Activated T-cell treated with anti-CD3 and anti-CD28 coated beads for 48 hours (primary cell): ENCODE measurements around the gene ROR1.
"Not testable (repeated sequence)": the region's sequence is repeated elsewhere in the genome, so short reads cannot be mapped to it uniquely, and the experiment has no call there.

ENCODE experiments used
- DNase-seq: peaks from one replicate; pipeline ENCODE4 v3.0.0-alpha.2; 2020; ENCODE audit warnings: low read depth

ROR1 gene

DNA sequence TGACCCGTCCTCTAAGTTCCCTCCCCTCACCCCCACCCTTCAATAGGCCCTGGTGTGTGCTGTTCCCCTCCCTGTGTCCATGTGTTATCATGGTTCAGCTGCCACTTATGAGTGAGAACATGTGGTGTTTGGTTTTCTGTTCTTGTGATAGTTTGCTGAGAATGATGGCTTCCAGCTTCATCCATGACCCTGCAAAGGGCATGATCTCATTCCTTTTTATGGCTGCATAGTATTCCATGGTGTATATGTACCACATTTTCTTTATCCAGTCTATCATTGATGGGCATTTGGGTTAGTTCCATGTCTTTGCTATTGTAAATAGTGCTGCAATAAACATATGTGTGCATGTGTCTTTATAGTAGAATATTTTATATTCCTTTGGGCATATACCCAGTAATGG is 330.8 kb downstream of the ROR1 start:
- DNase-seq = not testable (repeated sequence)

DNA sequence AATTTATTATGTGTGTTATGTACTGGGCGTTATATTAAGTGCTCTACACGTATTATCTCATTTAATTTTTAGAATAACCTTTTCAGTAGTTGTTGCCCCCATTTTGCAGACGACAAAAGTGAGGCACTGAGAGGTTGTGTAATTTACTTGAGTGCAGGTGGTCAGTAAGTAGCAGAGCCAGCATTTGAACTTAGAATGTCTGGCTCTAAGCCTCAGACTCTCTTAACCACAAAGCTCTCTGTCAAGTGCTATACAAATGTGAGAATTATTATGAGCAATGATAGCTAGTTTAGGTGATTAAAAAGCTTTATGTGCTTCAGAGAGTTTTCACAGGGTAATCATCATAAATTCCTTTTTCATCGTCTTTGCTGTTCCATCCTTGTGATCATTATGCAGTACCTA is 333.3 kb downstream of the ROR1 start:
- no peak for DNase-seq

DNA sequence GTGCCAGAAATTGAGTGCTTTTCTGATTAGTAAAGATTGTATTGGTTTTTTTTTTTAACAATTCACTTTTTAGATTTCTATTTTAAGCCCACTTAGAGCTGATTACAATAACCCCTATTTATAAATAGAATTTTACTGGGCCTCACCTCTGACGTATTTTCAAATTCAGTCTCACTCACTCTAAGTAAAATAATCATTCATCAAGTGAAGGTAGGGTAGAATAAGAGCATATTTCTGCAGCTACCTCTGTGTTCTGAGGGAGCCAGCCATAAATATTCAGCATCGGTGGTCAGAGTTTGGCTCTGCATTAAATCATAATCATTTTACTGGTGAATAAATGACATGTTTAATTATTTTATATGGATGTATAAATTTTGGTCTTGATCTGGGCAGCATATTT is 333.8 kb downstream of the ROR1 start:
- no peak for DNase-seq

DNA sequence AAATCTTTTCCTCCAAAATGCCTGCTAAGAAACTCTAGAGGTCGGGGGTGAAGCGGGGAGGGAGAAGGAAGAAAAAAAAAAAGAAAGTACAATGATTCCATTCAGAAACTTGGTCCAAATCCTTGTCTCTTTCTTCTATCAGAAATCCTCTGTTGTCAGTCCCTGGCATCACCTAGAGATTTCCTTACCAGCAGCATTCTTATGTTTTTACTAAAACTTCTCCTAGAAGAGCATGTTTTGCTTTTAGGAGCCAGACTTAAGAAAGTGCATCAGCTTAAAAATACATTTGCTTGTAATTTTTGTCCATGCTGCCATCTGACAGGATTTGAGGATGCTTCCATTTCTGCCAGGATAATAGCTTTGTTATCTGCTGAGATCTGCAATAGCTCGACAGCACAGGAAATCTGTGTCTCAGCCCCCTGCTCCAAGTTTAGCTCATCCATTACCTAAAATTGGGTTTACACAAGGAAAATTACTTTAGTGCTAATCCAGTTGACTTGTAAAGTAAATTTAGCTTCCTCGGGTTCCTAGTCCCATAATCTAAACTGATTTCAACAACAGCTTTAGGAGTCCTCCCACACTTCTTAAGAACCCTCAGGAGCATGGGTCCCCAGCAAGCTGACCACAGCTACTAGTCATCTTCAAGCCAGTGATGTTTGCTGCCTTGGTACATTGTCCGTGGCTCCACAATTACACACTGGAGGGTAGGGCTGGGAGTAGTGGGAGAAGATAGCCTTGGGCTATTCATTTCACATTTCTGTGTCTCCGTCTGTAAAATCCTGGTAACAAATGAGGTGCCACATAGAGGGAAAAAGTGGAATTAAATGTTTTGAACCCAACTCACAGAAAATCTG is 337.3 kb downstream of the ROR1 start:
- no peak for DNase-seq

DNA sequence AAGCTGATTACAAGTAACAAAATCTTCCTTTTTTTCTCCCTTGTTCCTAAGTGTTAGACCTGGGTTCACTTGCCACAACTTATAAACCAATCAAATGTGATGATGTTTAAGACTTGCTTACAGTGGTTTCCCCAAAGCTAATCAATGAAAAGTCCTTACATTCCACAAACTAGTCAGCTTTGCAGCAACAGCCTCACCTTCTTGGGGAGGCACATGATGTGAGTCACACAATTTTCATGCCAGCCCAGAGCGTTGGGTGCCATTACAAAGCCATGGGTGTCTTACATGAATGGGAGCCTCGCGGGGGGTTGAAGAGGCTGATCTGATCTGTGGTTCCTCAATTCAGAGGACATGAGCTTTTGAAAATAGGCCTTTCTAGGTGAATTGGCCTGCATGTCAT is 338.0 kb downstream of the ROR1 start:
- no peak for DNase-seq

DNA sequence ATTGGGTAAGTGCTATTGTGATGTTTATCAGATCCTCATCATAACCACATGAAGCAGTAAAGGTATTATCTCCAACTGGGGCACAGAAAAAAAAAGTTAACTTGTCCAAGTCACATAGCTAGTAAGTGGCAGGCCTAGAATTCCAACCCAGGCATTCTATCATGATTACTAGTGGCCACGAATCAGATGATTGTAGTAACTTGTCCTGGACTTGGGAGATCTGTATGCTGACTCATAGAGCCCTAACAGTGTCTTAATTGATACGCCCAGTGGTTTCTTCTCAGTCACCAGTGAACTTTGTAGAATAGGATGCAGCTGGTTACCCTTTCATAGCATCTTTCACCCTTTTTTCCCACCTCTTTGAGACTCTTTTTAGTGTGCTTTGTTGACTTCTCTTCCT is 338.5 kb downstream of the ROR1 start:
- no peak for DNase-seq

DNA sequence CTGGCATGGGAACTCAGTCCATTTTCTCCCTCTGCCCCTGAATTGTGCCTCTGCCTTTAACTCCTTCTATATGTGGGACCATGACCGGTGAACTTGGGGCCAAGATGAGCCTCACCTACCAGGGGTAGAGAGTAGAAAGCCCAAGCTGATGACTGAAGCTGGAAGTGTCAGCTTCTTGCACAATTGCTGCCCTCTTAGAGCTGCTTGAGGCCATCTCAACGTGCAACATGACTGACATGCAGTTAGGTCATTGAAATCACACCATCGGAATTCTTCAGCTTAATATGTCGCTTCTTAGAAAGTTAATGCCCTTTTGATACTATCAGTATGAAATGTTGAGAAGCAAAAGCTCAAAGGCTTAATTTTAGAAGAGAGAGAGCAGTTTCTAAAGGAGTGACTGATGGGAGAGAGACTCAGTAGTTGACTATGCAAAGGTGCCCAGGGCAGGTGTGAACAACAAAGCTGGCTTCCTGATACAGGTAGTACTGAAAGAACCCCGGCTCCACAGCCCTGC is 340.3 kb downstream of the ROR1 start:
- DNase-seq = no peak

DNA sequence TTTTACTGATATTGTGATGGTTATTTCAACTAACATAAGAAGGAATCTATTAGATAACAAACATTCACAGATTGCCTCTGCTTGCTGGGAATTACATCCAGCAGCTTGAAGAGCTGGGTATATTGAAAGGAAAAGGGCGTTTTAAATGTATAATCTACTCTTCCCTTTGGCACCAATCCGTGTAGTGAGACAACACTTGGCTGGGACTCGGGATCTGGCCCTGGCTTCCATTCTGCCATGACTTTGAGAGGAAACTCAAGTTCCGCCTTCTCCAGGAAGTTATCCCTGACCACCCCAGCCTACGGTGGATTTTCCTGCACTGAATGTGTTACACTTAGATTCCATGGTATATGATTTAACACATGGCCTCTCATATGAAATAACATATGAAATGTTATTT is 342.7 kb downstream of the ROR1 start:
- DNase-seq = no peak

DNA sequence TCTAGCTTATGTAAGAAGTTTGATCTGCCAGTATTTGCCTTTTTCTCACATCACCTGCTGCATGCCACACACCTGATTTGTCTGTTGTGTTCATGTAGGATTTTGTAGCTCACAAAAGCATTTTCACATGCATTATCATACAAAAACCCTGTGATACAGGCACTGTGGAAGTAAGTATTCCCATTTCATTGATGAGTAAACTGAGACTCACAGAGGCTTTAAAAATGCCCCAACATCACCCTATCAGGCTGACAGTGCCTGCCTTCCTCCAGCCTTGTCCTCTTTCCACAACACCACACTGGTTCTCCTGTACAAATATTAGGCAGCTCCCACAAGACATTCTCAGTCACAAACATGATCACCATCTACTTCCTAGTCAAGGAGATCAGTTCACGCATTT is 343.7 kb downstream of the ROR1 start:
- DNase-seq = no peak

DNA sequence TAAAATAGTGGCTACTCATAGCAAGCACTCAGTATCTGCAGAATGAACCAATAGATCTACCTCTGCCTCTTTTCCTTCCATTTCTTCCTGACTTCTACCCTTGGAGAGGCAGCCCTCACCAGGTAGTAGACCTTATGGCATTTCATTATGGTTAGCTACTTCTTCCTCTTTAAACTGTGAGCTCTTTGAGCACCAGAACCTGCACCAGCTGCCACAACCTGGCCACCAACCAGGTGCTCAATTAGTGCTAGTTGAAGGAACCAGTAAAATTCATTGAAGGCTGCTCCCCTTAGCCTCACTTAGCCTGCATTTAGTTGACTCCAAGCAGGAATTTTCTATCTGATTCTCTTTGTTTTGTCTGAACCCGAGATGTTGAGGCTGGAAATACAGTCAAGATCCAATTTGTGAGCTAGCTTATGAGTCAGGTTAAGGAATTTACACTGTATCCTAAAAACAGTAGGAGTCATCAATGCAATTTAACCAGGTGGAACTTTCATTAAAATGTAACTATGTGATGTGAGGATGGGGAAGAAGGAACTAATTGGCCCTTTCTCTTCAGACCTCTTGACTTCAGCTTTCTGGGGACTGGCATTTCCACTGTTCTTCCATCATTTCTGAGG is 348.1 kb downstream of the ROR1 start:
- DNase-seq = no peak

DNA sequence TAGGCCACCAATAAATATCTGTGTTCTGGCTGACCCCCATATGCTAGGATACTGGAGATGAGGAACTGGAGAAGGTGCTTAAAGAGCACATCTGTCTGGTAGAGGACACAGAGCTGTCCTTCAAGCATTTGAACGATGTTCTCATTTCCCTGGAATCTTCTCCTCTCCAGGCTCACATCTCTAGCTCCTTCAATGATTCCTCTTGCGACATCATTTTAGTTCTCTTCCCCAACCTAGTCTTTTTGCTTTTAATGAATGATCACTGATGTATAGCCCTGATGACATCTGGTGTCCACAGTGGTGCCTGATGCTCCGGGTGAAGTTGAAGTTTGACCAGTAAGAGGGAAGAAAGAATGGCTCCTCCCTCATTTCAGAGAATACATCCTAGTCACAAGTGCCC is 348.8 kb downstream of the ROR1 start:
- DNase-seq = no peak

DNA sequence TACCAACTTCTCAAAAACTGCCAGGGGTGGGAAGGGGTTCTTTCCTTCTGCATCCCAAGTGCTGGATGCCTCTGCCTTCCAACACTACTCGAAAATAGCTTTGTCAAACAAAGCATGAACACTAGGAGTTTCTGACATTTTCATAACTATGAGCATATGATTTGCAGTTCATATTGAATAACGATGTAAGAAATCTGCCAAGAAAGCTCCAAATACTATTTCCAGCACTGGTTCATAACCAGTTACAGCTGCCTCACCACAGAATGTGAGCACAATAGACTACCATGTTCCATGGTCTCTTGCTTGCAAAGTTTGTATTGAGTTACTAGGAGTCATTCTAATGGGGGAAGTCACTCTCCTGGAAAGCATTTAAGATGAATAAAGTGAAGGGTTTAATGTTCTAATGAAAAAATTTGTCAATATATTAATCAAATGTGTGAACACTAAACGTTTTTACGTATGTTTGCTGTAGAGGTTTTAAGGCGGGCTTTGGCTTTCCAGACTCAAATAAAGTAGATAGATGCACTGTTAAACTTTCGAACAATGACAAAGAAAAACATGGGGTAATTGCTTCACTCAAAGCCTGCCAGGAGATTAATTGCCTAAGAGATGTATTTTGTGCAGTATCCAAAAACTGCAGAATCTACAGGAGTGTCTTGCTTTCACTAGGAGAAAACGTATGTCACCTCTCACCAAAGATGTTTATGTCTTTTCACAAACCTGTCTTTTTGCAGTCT is 351.1 kb downstream of the ROR1 start:
- no peak for DNase-seq

DNA sequence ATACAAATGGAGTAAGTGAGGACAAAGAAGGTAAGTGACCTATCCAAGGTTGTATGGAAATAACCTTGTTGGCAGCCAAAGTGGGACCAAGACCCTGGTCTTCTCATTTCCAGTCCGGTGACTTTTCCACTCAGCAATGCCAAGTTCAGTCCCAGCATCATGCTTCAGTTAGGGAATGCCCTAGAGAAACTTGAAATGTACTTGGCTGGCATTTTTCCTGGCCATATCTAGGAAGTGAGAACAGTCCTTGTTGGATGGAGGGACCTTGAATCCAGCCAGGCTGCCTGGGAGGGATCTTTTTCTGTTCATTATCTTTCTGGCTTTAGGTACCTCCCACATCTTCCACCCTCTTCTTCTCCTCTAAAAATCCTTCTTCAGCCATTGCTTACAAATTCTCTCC is 352.8 kb downstream of the ROR1 start:
- DNase-seq = no peak

DNA sequence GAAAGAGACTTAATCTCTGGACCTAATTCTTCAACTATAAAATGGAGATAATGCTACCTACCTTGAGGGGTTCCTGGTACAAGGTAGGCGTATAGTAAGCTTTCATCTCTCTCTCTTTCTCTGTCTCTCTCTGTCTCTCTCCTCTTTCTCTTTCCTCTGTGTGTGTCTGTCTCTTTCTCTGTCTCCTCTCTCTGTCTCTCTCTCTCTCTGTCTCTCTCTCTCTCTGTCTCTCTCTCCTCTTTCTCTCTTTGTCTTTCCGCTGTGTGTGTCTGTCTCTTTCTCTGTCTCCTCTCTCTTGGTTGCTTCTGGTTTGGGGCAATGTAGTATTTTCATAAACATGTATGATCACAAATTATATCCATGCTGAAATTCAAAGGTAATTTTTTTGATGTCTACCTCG is 353.5 kb downstream of the ROR1 start:
- DNase-seq = no peak

DNA sequence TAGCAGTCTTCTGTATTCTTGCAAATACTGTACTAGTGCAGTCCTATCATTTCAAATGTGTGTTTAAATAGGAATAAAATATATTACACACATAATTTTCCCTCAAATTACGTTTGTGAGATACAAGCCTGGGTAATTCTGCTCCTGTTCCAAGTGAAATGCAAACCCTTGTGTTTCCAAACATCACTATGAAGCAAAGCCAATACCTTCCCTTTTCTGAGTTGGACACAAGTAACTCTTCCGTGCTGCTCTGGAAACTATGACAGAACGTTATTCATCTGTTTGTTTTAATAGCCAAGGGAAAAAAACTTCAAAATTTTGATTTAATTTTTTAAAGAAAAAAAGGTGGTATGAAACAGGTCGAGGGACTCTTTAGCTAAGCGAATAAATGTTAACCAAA is 355.9 kb downstream of the ROR1 start:
- no peak for DNase-seq

DNA sequence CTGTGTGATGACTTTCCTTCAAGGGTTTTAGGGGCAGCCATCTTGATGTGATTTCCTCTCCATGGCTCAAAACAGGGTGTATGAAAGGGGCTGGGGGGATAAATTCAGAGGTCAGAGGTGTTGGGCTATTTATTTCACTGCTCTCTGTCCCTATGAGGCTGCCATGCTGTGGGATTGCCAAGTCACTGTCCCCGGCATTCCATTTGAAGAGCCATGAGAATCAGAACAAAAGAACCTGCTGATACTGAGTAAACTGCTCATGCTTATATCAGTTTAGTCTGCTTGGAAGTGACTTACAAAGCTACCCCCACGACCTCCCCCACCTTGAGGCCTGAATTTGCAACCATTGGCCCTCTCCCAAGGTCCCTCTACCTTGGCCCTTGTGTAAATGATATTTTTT is 357.3 kb downstream of the ROR1 start:
- no peak for DNase-seq

DNA sequence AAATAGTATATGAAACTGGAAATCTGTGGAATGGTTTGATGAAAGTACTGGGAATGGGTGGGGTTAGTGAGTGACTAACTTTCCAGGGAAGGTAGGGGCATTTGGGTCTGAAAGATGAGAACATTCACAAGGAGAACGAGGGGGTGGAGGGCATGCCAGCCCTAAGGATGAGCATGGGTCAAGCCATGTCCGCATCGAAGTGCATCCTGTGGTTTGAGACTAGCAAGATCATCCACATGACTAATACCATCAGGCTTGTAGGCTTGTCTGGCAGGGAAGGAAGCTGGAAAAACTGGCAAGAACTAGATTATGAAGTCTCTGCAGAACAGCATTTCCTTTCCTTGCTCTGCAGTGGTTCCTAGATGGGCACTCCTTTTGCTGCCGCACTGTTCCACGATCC is 359.2 kb downstream of the ROR1 start:
- no peak for DNase-seq

DNA sequence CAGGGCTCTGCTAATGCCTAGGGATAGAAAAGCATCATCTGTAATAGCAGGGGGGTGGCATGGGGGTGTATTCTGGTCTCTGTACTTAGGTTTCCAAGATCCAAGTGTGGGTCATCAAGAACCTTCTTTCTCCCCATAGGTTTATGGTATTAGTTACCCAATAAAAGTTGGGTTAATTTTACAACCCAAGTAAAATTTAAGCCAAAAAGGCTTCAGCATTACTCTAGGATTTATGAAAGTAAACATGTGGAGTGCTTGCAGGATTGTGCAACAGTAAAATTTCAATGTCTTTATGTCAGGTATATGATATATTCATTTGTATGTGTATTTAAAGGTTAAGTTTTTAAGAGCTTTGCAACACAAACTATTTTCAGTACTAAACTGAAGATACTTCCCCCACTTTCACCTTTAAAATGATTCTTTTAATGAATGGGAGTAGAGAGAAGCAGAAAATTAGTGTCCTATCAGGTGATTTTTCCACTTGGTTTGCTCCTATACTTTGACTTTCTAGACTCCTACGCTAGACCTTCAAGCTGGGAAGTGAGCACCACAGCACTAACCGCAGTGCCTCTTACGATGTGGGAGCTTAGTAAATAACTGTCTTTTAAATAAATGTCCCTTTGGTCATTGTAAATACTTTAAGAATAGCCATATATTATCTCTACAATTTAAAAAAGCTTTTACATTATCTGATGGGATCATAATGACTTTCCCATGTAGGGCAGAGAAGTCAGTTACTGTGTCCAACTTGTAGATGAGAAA is 361.8 kb downstream of the ROR1 start:
- DNase-seq = no peak

DNA sequence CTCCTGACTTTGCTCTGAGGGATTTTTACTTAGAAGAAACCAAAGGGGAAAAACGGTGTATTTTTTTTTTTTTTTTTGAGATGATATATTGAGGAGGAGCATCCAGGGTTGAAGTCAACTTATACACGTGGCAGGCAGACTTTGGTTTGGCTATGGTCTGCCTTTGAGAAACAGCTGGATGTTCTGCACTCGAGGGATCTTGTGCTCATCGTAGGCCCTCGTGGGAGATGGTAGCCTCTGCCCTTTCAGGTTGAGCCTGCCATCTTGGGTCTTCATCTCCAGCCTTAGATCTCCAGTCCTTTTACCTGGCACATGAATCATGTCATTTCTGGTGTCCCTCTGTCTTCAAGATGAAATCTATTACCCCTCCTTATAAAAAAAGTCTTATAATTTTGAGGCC is 362.5 kb downstream of the ROR1 start:
- DNase-seq = no peak

DNA sequence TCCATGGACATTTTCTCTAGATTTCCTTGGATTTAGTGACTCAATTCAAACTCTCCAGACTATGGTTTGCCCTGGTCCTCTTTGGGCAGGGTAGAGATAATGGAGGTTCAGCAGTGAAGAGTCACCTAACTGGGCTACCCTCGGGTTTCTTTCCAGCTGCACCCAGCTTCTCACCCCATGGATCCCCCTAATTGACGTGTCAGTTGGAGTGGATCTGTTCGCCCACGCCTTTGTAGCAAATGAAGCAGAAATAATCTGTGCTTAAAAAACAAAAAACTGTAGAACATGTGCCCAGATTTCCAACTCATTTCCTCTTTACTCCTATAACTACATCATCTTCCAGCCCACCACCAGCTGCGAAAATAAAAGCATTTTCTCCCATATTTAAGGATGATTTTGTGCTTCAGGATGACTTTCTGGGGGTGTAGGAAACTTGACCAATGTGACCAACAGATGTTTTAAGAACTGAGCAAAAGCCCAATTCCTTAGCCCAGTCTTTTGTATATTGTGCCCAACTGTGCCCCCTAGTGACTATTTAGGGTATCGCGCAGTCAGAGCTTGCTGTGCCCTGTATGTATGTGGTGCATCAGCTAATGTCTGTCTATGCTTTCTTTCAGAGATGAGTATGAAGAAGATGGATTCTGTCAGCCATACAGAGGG is 363.1 kb downstream of the ROR1 start:
- DNase-seq = peak; percentile 47

DNA sequence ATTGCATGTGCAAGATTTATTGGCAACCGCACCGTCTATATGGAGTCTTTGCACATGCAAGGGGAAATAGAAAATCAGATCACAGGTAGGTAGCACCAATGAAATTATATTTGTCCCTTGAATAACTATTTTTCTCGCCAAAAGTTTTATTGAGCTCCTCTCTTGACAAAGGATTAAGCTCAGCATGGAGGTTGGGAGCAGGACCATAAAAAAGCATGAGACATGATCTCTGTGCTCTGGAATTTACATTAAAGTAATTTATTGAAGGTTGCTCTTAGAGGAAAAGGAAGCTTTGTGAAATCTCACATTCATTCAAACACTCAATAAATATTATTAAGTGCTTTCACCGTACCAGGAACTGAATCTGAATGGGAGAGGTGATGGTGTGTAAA is 363.6 kb downstream of the ROR1 start:
- no peak for DNase-seq

DNA sequence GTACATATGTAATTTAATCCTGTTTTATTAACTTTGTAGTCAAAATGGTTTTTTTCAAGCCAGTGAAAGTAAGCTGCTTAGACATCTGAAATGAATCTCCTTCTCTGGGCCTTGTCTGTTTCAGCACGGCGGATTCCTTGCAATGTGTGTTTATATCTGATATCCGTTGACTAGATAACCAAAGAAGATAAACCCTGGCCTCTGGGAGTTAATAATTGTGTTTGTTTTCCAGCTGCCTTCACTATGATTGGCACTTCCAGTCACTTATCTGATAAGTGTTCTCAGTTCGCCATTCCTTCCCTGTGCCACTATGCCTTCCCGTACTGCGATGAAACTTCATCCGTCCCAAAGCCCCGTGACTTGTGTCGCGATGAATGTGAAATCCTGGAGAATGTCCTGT is 366.1 kb downstream of the ROR1 start:
- no peak for DNase-seq
